Colonic mucosa (tissue), 4 donors: ENCODE measurements around the gene SIDT1. TPM values are rescaled to one million over a fixed set of nuclear protein-coding genes. Genes with fewer than 3 reads are reported as not detected.

Experiments
- DNase-seq: peaks from one replicate; pipeline ENCODE4 v3.0.0-alpha.2; 2020
- H3K27ac ChIP-seq: fragments of 200-600 bp; one replicate; pipeline ENCODE4 v1.8.0; 2021
- H3K27me3 ChIP-seq: fragments of 200-600 bp; one replicate; pipeline ENCODE4 v1.8.0; 2021
- H3K36me3 ChIP-seq: fragments of 200-600 bp; one replicate; pipeline ENCODE4 v1.8.0; 2021
- H3K4me1 ChIP-seq: fragments of 200-600 bp; one replicate; pipeline ENCODE4 v1.8.0; 2021; ENCODE audit warnings: mild to moderate bottlenecking
- H3K4me3 ChIP-seq: fragments of 200-600 bp; one replicate; pipeline ENCODE4 v1.8.0; 2021
- H3K9ac ChIP-seq, 2 donors: one replicate each; pipeline ENCODE4 v1.7.0; 2013; ENCODE audit warnings: control low read depth in 2 of 2, low read depth in 2 of 2, low read length in 2 of 2
- H3K9me3 ChIP-seq: fragments of 200-600 bp; one replicate; pipeline ENCODE4 v1.8.0; 2021
- intact Hi-C: fragments of 100-400 bp; cut with DNase I; formaldehyde crosslinking; loops from one replicate; pipeline ENCODE4 v1.14.1; 2022
- total RNA-seq, 2 donors: library from RNA; stranded (reverse); fragmentation: NEBNext Ultra II Directional in 1 of 2; extraction: Animal tissue kit (Norgen Biotek cat#: 25700) in 1 of 2; gene quantifications; one replicate each; pipeline ENCODE4 v1.2.1, GENCODE V29; 2021
- TF ChIP-seq, protein P1 (sequence below): fragments of 200-600 bp; IDR thresholded peaks from one replicate; pipeline ENCODE4 v1.8.0; 2022; ENCODE audit warnings: antibody characterized with exemption, mild to moderate bottlenecking
- donor health status: healthy.
- donor health status: DM: no; HTN: no; CAD: no.
- donor health status: DM: no; HTN: no; CAD: no.

Gene SIDT1
- total RNA-seq, 2 donors from 2014 or later, result 35.9 to 42.1 TPM

DNA sequence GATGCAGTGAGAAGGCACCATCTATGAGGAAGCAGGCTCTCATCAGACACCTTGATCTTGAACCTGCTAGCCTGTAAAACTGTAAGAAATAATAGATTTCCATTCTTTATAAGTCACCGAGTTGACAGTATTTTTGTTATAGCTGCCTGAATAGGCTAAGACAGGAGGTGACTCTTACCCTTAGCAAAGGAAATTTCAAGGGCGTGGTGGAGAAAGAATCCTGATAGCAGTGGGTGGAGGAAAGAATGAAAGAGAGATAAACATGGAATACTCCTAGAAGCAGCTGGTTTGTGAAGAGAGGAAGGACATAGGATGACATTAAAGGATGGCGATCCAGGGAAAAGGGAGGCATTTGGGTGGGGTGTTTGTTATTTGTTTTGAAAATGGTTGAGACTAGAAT is 41.4 kb downstream of the SIDT1 start:
- no peaks in the 10 kb centered on the region for H3K27me3 ChIP-seq
- intact Hi-C loops, result no loop called here
- no peak overlapping the region for H3K9ac ChIP-seq
- no peak for DNase-seq
- no peaks in the 10 kb centered on the region for H3K9me3 ChIP-seq
- TF ChIP-seq, protein P1, sequence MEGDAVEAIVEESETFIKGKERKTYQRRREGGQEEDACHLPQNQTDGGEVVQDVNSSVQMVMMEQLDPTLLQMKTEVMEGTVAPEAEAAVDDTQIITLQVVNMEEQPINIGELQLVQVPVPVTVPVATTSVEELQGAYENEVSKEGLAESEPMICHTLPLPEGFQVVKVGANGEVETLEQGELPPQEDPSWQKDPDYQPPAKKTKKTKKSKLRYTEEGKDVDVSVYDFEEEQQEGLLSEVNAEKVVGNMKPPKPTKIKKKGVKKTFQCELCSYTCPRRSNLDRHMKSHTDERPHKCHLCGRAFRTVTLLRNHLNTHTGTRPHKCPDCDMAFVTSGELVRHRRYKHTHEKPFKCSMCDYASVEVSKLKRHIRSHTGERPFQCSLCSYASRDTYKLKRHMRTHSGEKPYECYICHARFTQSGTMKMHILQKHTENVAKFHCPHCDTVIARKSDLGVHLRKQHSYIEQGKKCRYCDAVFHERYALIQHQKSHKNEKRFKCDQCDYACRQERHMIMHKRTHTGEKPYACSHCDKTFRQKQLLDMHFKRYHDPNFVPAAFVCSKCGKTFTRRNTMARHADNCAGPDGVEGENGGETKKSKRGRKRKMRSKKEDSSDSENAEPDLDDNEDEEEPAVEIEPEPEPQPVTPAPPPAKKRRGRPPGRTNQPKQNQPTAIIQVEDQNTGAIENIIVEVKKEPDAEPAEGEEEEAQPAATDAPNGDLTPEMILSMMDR, result no peak
- no peak overlapping the region for H3K4me3 ChIP-seq
- no peaks in the 10 kb centered on the region for H3K4me1 ChIP-seq
- no peaks in the 10 kb centered on the region for H3K36me3 ChIP-seq
- H3K27ac ChIP-seq, result peak overlapping the region; percentile 58

DNA sequence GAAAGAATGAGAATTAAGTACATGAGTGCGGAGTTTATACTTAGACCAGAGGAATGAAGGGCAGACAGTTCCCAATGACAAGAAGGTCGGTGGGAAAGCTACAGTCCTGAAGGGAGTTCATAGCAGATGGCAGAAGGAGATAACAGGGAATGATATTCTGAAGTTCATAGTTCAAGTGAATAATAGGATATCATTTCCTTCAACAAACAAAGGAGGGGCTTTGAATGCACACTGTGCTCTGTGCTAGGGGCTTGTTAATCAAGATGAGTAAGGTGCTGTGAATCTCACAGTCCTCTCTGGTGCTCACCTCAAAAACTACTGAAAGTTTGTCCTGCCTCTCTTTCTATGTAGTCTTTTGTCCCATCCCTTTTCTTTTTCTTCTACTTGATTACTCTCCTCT is 41.9 kb downstream of the SIDT1 start:
- TF ChIP-seq, protein P1, result no peak
- no peak for DNase-seq
- Histone ChIP-seq H3K27me3 (no peaks in the 10 kb centered on the region), H3K27ac (peak overlapping the region; percentile 58), H3K9me3 (no peaks in the 10 kb centered on the region), H3K9ac (peak overlapping the region in 1 of 2 donors; percentile 13), H3K36me3 (no peaks in the 10 kb centered on the region), H3K4me1 (no peaks in the 10 kb centered on the region), H3K4me3 (no peak overlapping the region)
- intact Hi-C loops, result no loop called here

GRCh38 chr3:113575206-113575605 is 42.9 kb downstream of the SIDT1 start:
- Histone ChIP-seq H3K4me3 (no peak overlapping the region), H3K27ac (peak overlapping the region; percentile 58), H3K36me3 (no peaks in the 10 kb centered on the region), H3K9me3 (no peaks in the 10 kb centered on the region), H3K27me3 (no peaks in the 10 kb centered on the region), H3K9ac (no peak overlapping the region), H3K4me1 (no peaks in the 10 kb centered on the region)
- TF ChIP-seq, protein P1, result no peak
- peak; percentile 68 for DNase-seq
- intact Hi-C loops, result no loop called here

- H3K4me1 ChIP-seq, result no peaks in the 10 kb centered on the region
- DNase-seq, result no peak
- no peaks in the 10 kb centered on the region for H3K27me3 ChIP-seq
- no peak overlapping the region for H3K4me3 ChIP-seq
- H3K36me3 ChIP-seq, result no peaks in the 10 kb centered on the region
- H3K9ac ChIP-seq, result no peak overlapping the region
- intact Hi-C loops, result no loop called here
- no peaks in the 10 kb centered on the region for H3K9me3 ChIP-seq
- no peak overlapping the region for H3K27ac ChIP-seq
- TF ChIP-seq, protein P1, result no peak
These were observed 52.9 kb downstream of the SIDT1 start for GRCh38 chr3:113585228-113585627.

DNA sequence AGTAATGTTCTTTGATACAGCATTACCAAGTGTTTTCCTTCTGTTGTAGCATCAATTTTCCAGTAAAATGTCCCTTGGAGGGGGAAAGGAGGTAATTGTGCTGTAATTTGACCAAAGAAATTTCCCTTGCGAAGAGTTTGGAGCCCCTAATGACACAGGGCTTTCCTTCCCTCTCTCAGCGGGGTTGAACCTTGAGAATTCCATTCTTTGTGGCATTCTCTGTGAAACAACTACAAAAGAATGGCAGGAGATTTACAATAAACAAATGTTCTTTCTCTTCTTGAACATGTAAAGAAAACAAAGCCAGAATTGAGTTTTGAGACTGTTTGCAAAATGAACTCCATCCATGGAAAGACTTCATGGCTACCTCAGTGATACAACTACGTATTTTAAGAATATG is 53.4 kb downstream of the SIDT1 start:
- TF ChIP-seq, protein P1, result no peak
- H3K4me3 ChIP-seq, result no peak overlapping the region
- H3K27ac ChIP-seq, result no peak overlapping the region
- no peaks in the 10 kb centered on the region for H3K4me1 ChIP-seq
- no peaks in the 10 kb centered on the region for H3K9me3 ChIP-seq
- intact Hi-C loops, result no loop called here
- no peak for DNase-seq
- no peak overlapping the region for H3K9ac ChIP-seq
- H3K36me3 ChIP-seq, result no peaks in the 10 kb centered on the region
- no peaks in the 10 kb centered on the region for H3K27me3 ChIP-seq

DNA sequence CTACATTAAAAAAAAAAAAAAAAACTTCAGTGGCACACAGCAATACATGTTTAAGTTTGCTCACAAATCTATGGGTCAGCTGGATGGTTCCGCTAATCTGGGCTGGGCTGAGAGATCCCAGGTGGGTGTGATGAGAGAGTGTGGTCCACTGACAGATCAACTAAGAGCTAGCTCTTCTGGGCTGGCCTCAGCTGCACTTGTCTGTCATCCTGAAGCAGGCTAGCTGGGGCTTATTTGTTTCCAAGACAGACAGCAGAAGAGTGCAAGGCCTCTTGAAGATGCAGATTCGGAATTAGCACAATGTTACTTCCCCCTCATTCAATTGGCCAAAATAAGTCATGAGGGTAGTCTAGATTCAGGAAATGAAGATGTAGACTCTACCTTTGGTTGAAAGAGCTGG is 56.5 kb downstream of the SIDT1 start:
- TF ChIP-seq, protein P1, result no peak
- intact Hi-C loops, result no loop called here
- Histone ChIP-seq H3K4me3 (no peak overlapping the region), H3K27ac (no peak overlapping the region), H3K9ac (no peak overlapping the region), H3K36me3 (no peaks in the 10 kb centered on the region), H3K9me3 (no peaks in the 10 kb centered on the region), H3K27me3 (no peaks in the 10 kb centered on the region), H3K4me1 (no peaks in the 10 kb centered on the region)
- DNase-seq, result no peak
